Heart right ventricle (tissue), 16 donors: ENCODE data around the gene SPOCD1. TPM values are rescaled to one million over a fixed set of nuclear protein-coding genes. Genes with fewer than 3 reads are reported as not detected.

Experiments
- ATAC-seq, 8 donors: fragments of 200-7000 bp; cut with Tn5 transposase; one replicate each; pipeline ENCODE4 v1.9.1; 2020; ENCODE audit warnings: mild to moderate bottlenecking in 8 of 8, moderate library complexity in 8 of 8, moderate number of reproducible peaks in 1 of 8
- DNase-seq, 2 donors: peaks; one replicate each; pipeline ENCODE4 v3.0.0-alpha.2; 2020
- H3K27ac ChIP-seq, 10 donors: fragments of 200-600 bp; sonication (generic) in 2 of 10; one replicate each; pipeline versions ENCODE4 v1.5.0 to v1.8.0; 2020 to 2022; ENCODE audit warnings: mild to moderate bottlenecking in 3 of 10
- H3K27me3 ChIP-seq, 7 donors: fragments of 200-600 bp; one replicate each; pipeline ENCODE4 v1.8.0; 2021 to 2022; ENCODE audit warnings: mild to moderate bottlenecking in 2 of 7
- H3K36me3 ChIP-seq, 9 donors: fragments of 200-600 bp; sonication (generic) in 1 of 9; one replicate each; pipeline versions ENCODE4 v1.5.0 to v1.8.0; 2020 to 2022; ENCODE audit warnings: mild to moderate bottlenecking in 2 of 9
- H3K4me1 ChIP-seq, 9 donors: fragments of 200-600 bp; sonication (generic) in 1 of 9; one replicate each; pipeline versions ENCODE4 v1.5.0 to v1.8.0; 2020 to 2022; ENCODE audit warnings: mild to moderate bottlenecking in 4 of 9
- H3K4me3 ChIP-seq, 10 donors: fragments of 200-600 bp; sonication (generic) in 2 of 10; one replicate each; pipeline versions ENCODE4 v1.5.0 to v1.8.0; 2020 to 2022; ENCODE audit warnings: mild to moderate bottlenecking in 7 of 10, moderate library complexity in 2 of 10
- H3K9me3 ChIP-seq, 11 donors: fragments of 200-600 bp in 10 of 11; sonication (generic) in 2 of 11; one replicate each; pipeline versions ENCODE4 v1.5.0 to v1.8.0; 2013 to 2022; ENCODE audit warnings: mild to moderate bottlenecking in 2 of 11, control low read depth in 1 of 11, moderate library complexity in 1 of 11
- CTCF ChIP-seq, 9 donors: fragments of 200-600 bp; sonication (generic) in 2 of 9; IDR thresholded peaks; one replicate each; pipeline versions ENCODE4 v1.5.0 to v1.8.0; 2021 to 2022; ENCODE audit warnings: antibody characterized with exemption in 9 of 9, mild to moderate bottlenecking in 5 of 9, moderate library complexity in 1 of 9
- WGBS, 2 donors: extraction: QIAGEN DNeasy Blood & Tissue Kit; methylation state at CpG; one replicate each; pipeline ENCODE4 v1.1.7; 2013; ENCODE audit warnings: inconsistent platforms in 1 of 2; 5-methylcytosine and 5-hydroxymethylcytosine counted together
- intact Hi-C, 10 donors: fragments of 100-400 bp; cut with DNase I; formaldehyde crosslinking; loops; one replicate each; pipeline versions ENCODE4 v1.11.1 to v1.14.2; 2022
- polyA plus RNA-seq, 2 donors: library from polyadenylated mRNA; stranded (reverse); fragments of 200-250 nt; gene quantifications; one replicate each; pipeline ENCODE4 v1.2.3, GENCODE V29; 2013
- total RNA-seq, 10 donors: library from RNA; stranded (reverse); fragmentation: NEBNext Ultra II Directional in 3 of 10; extraction: Animal tissue kit (Norgen Biotek cat#: 25700) in 3 of 10; gene quantifications; one replicate each; pipeline versions ENCODE4 v1.2.1 to v1.2.4, GENCODE V29; 2021 to 2023
- donor health status: Arrhythmogenic right ventricular cardiomyopathy.
- donor health status: ischemic (EF 13 %, LVEDD 7.1; RV severe dilation, severe dysfunction).
- donor health status: healthy with polysubstance abuse.
- donor health status: DM: no; HTN: yes; CAD: no.
- donor health status: DM: no; HTN: no; CAD: no.
- donor health status: ischemic (EF 25% LVEDD 6.9; RV normal size, moderate dysfunction).
- donor health status: ischemic (EF 25% LVEDD 5.7; RV mildly dilated, moderate dysfunction).
- donor health status: healthy.
- donor health status: DM: yes; HTN: yes; CAD: no.
- donor health status: Ischemic cardiomyopathy.
- donor health status: ischemic (EF 35%, LVEDD 5.7; RV mildly dilated, moderate dysfunction).
- donor health status: nonischemic (EF 11% LVEDD 7.7; RV severe dilation, severe dysfunction).
- donor health status: DM: yes; HTN: yes; CAD: no.
- donor health status: PGD.
- donor health status: ischemic (EF 29% LVEDD 5.4; RV normal size, mild dysfunction).
- donor health status: nonischemic (EF 23%, LVEDD 6.1; RV moderate dilation, normal function).

SPOCD1 gene
- total and polyA plus RNA-seq, 12 donors: 0.12 to 1.2 (median 0.41) TPM; not detected in 8

- TF ChIP-seq CTCF (IDR thresholded peaks at IDR 0.05): no peak
- no peak for ATAC-seq
- Histone ChIP-seq H3K4me3 (no peak overlapping the region), H3K27ac (no peak overlapping the region), H3K27me3 (peaks cover 0 to 36% (median 29%) of the 10 kb centered on the region in 7 donors), H3K9me3 (no peaks in the 10 kb centered on the region), H3K36me3 (no peaks in the 10 kb centered on the region), H3K4me1 (peaks cover 0 to 14% (median 0%) of the 10 kb centered on the region in 9 donors)
- intact Hi-C loops: loop anchor here in 5 of 10 donors (10.0 kb wide), 2 partner anchors 170 to 220 kb away; partner anchors contain the start of gene TINAGL1 (in 1 of the 5)
- 75 to 76% methylated on average over 2 of the region's 2 CpGs for WGBS, 2 donors
- DNase-seq: no peak
These were observed 20.6 kb downstream of the SPOCD1 start for GRCh38 chr1:31795096-31795675.

GRCh38 chr1:31793586-31794285 is 22.1 kb downstream of the SPOCD1 start:
- TF ChIP-seq CTCF (IDR thresholded peaks at IDR 0.05): no peak
- H3K27ac ChIP-seq: no peak overlapping the region
- intact Hi-C loops: loop anchor here in 6 of 10 donors (5.0 to 10.0 kb wide), 4 partner anchors 171 to 231 kb away; partner anchors contain the start of gene TINAGL1 (in 1 of the 6)
- H3K4me3 ChIP-seq: no peak overlapping the region
- no peaks in the 10 kb centered on the region for H3K36me3 ChIP-seq
- DNase-seq: no peak
- peaks cover 0 to 35% (median 26%) of the 10 kb centered on the region in 7 donors for H3K27me3 ChIP-seq
- ATAC-seq: no peak
- H3K9me3 ChIP-seq: no peaks in the 10 kb centered on the region
- 83 to 84% methylated on average over 13 of the region's 13 CpGs for WGBS, 2 donors
- peaks cover 0 to 12% (median 6%) of the 10 kb centered on the region in 9 donors for H3K4me1 ChIP-seq

GRCh38 chr1:31793086-31793485 is 22.7 kb downstream of the SPOCD1 start:
- WGBS, 2 donors: 89% methylated on average over 6 of the region's 6 CpGs
- intact Hi-C loops: loop anchor here in 6 of 10 donors (5.0 to 10.0 kb wide), 4 partner anchors 172 to 231 kb away; partner anchors contain the start of gene TINAGL1 (in 1 of the 6)
- Histone ChIP-seq H3K4me3 (no peak overlapping the region), H3K27ac (no peak overlapping the region), H3K36me3 (no peaks in the 10 kb centered on the region), H3K4me1 (peaks cover 0 to 14% (median 8%) of the 10 kb centered on the region in 9 donors), H3K9me3 (no peaks in the 10 kb centered on the region), H3K27me3 (peaks cover 0 to 29% (median 21%) of the 10 kb centered on the region in 7 donors)
- TF ChIP-seq CTCF (IDR thresholded peaks at IDR 0.05): no peak
- ATAC-seq: no peak
- DNase-seq: no peak

GRCh38 chr1:31792541-31792940 is 23.3 kb downstream of the SPOCD1 start:
- H3K27ac ChIP-seq: no peak overlapping the region
- DNase-seq (no peak), ATAC-seq (no peak)
- 68 to 77% methylated on average over 4 of the region's 4 CpGs for WGBS, 2 donors
- H3K4me3 ChIP-seq: no peak overlapping the region
- H3K4me1 ChIP-seq: peaks cover 0 to 18% (median 8%) of the 10 kb centered on the region in 9 donors
- H3K9me3 ChIP-seq: no peaks in the 10 kb centered on the region
- intact Hi-C loops: loop anchor here in 6 of 10 donors (5.0 to 10.0 kb wide), 4 partner anchors 172 to 230 kb away; partner anchors contain the start of gene TINAGL1 (in 1 of the 6)
- TF ChIP-seq CTCF (IDR thresholded peaks at IDR 0.05): no peak
- peaks cover 0 to 23% (median 17%) of the 10 kb centered on the region in 7 donors for H3K27me3 ChIP-seq
- H3K36me3 ChIP-seq: no peaks in the 10 kb centered on the region
